SU-DHL-6 (cell line): ENCODE measurements around the gene HRNR.

ENCODE experiments used
- H2AFZ ChIP-seq: fragments of 200-600 bp; sonication (generic); 2 replicates; pipeline ENCODE4 v1.6.1; 2014; ENCODE audit warnings: low read depth, mild to moderate bottlenecking, moderate library complexity, mixed read lengths, antibody characterized with exemption, low read length; ENCODE audit not compliant: severe bottlenecking
- H3F3A ChIP-seq: fragments of 200-600 bp; shearing (Covaris generic); 2 replicates; pipeline ENCODE4 v1.6.0; 2016; ENCODE audit warnings: antibody characterized with exemption, mild to moderate bottlenecking; ENCODE audit not compliant: insufficient read depth
- H3K27ac ChIP-seq: fragments of 200-600 bp; sonication (generic); 2 replicates; pipeline ENCODE4 v1.5.1; 2016; ENCODE audit warnings: low read depth, mild to moderate bottlenecking, low read length, moderate library complexity, mixed read lengths
- H3K27me3 ChIP-seq: fragments of 200-600 bp; sonication (generic), shearing (Covaris generic); 2 replicates; pipeline ENCODE4 v1.6.0; 2014; ENCODE audit warnings: mild to moderate bottlenecking, low read length
- H3K36me3 ChIP-seq: fragments of 200-600 bp; sonication (generic); 2 replicates; pipeline ENCODE4 v1.6.1; 2014; ENCODE audit warnings: mild to moderate bottlenecking, low read length, mixed read lengths
- H3K4me2 ChIP-seq: fragments of 300-600, 200-600 bp; shearing (Covaris generic), sonication (generic); 2 replicates; pipeline ENCODE4 v1.6.0; 2014; ENCODE audit warnings: low read length, low read depth, mild to moderate bottlenecking; ENCODE audit not compliant: poor library complexity, severe bottlenecking
- H3K4me3 ChIP-seq: fragments of 200-600 bp; sonication (generic); 2 replicates; pipeline ENCODE4 v1.5.1; 2014; ENCODE audit warnings: antibody characterized with exemption, low read length, mild to moderate bottlenecking, mixed read lengths; ENCODE audit not compliant: insufficient read depth, poor library complexity, severe bottlenecking
- H3K79me2 ChIP-seq: fragments of 200-600 bp; sonication (generic); 2 replicates; pipeline ENCODE4 v1.6.1; 2014; ENCODE audit warnings: mild to moderate bottlenecking, low read length, moderate library complexity; ENCODE audit not compliant: insufficient read depth
- H3K9ac ChIP-seq: fragments of 200-600 bp; sonication (generic); 2 replicates; pipeline ENCODE4 v1.7.0; 2014; ENCODE audit warnings: mild to moderate bottlenecking, low read length
- H3K9me2 ChIP-seq: fragments of 200-600 bp; sonication (generic); replicated peaks from 2 replicates; pipeline ENCODE4 v1.6.1; 2014; ENCODE audit warnings: low read length; ENCODE audit not compliant: insufficient read depth
- H3K9me3 ChIP-seq: fragments of 200-600 bp; sonication (generic); 2 replicates; pipeline ENCODE4 v1.6.1; 2014; ENCODE audit warnings: low read length, mixed read lengths; ENCODE audit not compliant: insufficient read depth
- H4K20me1 ChIP-seq: fragments of 200-600 bp; sonication (generic); 2 replicates; pipeline ENCODE4 v1.6.1; 2014; ENCODE audit warnings: low read depth, mild to moderate bottlenecking, antibody characterized with exemption, low read length, moderate library complexity, mixed read lengths
- CTCF ChIP-seq: fragments of 200-600 bp; sonication (generic); IDR thresholded peaks from one replicate; pipeline ENCODE4 v1.5.1; 2017; ENCODE audit warnings: antibody characterized with exemption, mild to moderate bottlenecking, low read length, moderate library complexity; ENCODE audit not compliant: insufficient read depth, poor library complexity, severe bottlenecking
- EZH2phosphoT487 ChIP-seq: fragments of 200-600 bp; sonication (generic), shearing (Covaris generic); conservative IDR thresholded peaks from 2 replicates; pipeline ENCODE4 v1.6.1; 2018; ENCODE audit warnings: mild to moderate bottlenecking, antibody characterized with exemption, low read length, moderate library complexity, mixed read lengths

Gene HRNR

DNA sequence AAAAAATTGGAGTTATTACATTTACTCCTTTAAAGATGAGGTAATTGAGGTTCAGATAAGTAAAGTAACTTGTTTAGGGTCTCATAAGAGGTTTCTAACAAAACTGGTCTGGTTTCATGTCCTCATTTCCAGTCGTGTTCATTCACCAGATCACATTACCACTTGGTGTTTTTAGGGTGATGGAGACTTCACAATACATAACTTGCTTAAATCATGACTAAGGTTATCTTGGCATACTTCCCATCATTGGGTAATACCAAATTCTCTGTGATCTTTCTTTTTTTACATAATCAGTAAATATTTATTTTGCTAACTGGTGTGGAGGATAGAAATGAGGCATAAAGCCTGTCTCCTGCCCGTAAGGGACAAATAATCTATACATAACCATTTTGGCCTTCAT, 33.4 kb downstream of the HRNR start:
- H3K9me2 ChIP-seq: no peaks in the 10 kb centered on the region
- no peaks in the 10 kb centered on the region for H3K79me2 ChIP-seq
- no peak overlapping the region for H3K4me3 ChIP-seq
- no peak overlapping the region for H2AFZ ChIP-seq
- no peak overlapping the region for H3K27ac ChIP-seq
- no peaks in the 10 kb centered on the region for H3K27me3 ChIP-seq
- H3K9me3 ChIP-seq: no peaks in the 10 kb centered on the region
- no peak overlapping the region for H3K9ac ChIP-seq
- no peaks in the 10 kb centered on the region for H3K36me3 ChIP-seq
- no peaks in the 10 kb centered on the region for H4K20me1 ChIP-seq
- no peak overlapping the region for H3K4me2 ChIP-seq
- no peaks in the 10 kb centered on the region for H3F3A ChIP-seq
- no peak for TF ChIP-seq EZH2phosphoT487
- TF ChIP-seq CTCF: no peak

DNA sequence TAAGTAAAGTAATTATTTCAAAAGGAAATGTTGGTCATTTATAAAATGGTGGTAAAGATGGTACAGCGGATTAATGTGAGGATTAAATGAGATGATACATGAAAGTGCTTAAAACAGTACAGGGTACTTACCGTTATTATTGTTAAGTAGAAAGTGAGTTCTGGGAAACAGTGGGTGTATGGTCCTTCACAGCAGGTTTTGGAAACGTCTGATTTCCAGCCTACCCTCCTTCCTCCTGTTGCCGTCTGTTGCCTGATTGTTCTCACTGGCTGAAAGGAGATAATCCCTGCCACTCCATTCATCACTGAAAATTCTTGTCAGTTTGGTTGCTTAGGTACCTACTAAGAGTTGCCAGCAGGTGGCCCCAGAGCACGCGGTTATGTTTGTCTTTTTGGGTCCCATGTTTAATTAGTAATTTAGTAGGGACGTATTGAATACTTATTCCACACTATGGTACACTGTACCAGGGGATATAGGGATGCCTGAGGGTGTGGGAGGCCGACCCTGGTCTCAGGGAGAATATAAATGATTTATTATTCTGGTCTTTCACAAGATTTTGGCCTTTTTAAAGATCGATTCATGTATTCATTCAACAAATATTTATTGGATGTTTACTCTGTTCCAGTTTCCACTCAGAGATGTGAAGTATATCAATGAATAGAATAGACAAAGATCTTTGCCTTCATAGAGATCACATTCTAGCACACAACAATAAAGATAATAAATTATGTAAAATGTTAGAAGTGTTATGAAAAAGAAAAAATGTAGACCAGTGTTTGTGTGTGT, 34.1 kb downstream of the HRNR start:
- no peaks in the 10 kb centered on the region for H3K79me2 ChIP-seq
- H4K20me1 ChIP-seq: no peaks in the 10 kb centered on the region
- H3K4me3 ChIP-seq: no peak overlapping the region
- no peak overlapping the region for H3K27ac ChIP-seq
- no peaks in the 10 kb centered on the region for H3K9me3 ChIP-seq
- no peaks in the 10 kb centered on the region for H3K27me3 ChIP-seq
- H3K9ac ChIP-seq: no peak overlapping the region
- H2AFZ ChIP-seq: peak overlapping the region; percentile 92
- no peak for TF ChIP-seq EZH2phosphoT487
- peak; percentile 73 for TF ChIP-seq CTCF
- peak overlapping the region; percentile 41 for H3K4me2 ChIP-seq
- no peaks in the 10 kb centered on the region for H3F3A ChIP-seq
- H3K36me3 ChIP-seq: no peaks in the 10 kb centered on the region
- H3K9me2 ChIP-seq: no peaks in the 10 kb centered on the region

GRCh38 chr1:152188673-152189591, 35.1 kb downstream of the HRNR start:
- Histone ChIP-seq H3F3A (no peaks in the 10 kb centered on the region), H3K9me3 (no peaks in the 10 kb centered on the region), H3K9me2 (no peaks in the 10 kb centered on the region), H3K27ac (no peak overlapping the region), H3K4me2 (peak overlapping the region; percentile 41), H4K20me1 (no peaks in the 10 kb centered on the region), H3K27me3 (no peaks in the 10 kb centered on the region), H2AFZ (peak overlapping the region; percentile 92), H3K9ac (no peak overlapping the region), H3K4me3 (no peak overlapping the region), H3K79me2 (no peaks in the 10 kb centered on the region), H3K36me3 (no peaks in the 10 kb centered on the region)
- TF ChIP-seq CTCF: peak; percentile 89
- TF ChIP-seq EZH2phosphoT487: no peak
